C4-2B (cell line): ENCODE measurements around the gene CCL1.

Source experiments
- H3K27ac ChIP-seq: fragments of 450-650 bp; 2 replicates; pipeline ENCODE4 v1.5.1; 2017
- ZFX ChIP-seq: fragments of 450-650 bp; IDR thresholded peaks from 2 replicates; pipeline ENCODE4 v1.6.1; 2017
- TF ChIP-seq, protein P1 (sequence below): fragments of 450-650 bp; conservative IDR thresholded peaks from 2 replicates; pipeline ENCODE4 v1.5.1; 2017; ENCODE audit warnings: mild to moderate bottlenecking

Gene CCL1

DNA sequence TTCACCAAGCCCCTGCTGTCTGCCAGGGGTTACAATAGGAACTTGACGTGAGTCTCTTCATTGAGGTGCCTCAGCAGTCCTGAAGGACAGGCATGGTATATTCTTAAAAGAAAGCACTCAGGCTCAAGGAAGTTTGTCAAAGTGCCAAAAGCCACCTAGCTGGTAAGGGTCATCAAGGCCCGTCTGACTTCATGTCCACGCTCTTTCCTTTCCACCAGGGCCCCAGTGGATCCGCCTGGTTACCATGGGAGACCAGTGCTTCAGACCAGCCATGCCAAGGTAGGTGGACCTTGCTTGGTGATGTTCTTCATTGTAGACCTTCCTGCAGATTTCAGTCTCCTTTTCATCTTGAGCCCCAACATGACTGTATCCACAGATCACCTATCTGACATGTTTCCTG lies 27.6 kb upstream of the CCL1 start:
- TF ChIP-seq, protein P1, sequence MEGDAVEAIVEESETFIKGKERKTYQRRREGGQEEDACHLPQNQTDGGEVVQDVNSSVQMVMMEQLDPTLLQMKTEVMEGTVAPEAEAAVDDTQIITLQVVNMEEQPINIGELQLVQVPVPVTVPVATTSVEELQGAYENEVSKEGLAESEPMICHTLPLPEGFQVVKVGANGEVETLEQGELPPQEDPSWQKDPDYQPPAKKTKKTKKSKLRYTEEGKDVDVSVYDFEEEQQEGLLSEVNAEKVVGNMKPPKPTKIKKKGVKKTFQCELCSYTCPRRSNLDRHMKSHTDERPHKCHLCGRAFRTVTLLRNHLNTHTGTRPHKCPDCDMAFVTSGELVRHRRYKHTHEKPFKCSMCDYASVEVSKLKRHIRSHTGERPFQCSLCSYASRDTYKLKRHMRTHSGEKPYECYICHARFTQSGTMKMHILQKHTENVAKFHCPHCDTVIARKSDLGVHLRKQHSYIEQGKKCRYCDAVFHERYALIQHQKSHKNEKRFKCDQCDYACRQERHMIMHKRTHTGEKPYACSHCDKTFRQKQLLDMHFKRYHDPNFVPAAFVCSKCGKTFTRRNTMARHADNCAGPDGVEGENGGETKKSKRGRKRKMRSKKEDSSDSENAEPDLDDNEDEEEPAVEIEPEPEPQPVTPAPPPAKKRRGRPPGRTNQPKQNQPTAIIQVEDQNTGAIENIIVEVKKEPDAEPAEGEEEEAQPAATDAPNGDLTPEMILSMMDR: no peak
- TF ChIP-seq ZFX: no peak
- no peak overlapping the region for H3K27ac ChIP-seq

DNA sequence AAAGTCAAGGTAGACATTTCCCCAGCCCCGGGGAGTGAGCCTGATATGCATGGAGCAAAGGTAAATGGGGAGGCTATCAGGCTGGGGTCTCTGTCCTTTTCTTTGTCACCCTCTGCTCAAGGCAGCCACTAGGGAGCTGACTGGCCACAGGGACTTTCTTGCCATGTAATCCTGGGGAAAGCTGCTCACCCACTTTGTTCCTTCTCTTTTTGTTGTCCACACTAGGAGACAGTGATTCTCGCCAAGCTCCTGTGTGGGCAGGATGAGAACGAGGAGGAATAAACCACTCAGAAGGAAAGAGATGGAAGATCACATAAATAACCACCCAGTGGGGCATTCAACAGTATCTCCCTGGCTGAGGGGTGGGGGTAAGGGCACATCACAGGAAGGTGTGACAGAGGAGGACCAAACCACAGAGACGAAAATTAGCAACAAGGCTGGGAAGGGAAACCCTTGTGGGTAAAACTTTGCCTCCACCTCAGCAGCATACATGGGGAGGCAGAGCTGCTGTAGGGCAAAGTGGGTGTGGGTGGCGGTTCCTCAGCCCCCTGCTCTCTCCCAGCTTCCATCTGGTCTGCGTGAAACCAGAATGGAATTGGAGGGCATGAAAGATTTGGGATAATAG lies 26.2 kb upstream of the CCL1 start:
- TF ChIP-seq ZFX: no peak
- TF ChIP-seq, protein P1: no peak
- H3K27ac ChIP-seq: no peak overlapping the region

DNA sequence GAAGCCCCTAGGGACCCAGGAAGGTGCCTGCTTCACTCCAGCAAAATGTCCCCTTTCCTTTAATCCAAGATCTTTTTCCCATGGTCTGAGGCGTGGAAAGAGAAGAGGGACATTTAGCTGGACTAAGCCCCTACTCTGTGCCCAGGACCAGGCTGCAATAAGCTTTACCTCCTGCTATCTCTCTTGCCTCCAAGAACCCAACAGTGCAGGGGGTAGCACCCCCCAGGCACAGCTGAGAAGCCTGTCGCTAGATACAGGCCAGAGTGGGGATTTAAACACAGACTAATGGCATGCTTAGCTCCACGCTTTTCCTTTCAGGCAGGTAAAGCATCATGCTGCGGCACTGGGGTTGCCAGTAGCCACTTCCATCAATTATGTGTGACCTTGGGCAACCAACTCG lies 24.5 kb upstream of the CCL1 start:
- no peak overlapping the region for H3K27ac ChIP-seq

DNA sequence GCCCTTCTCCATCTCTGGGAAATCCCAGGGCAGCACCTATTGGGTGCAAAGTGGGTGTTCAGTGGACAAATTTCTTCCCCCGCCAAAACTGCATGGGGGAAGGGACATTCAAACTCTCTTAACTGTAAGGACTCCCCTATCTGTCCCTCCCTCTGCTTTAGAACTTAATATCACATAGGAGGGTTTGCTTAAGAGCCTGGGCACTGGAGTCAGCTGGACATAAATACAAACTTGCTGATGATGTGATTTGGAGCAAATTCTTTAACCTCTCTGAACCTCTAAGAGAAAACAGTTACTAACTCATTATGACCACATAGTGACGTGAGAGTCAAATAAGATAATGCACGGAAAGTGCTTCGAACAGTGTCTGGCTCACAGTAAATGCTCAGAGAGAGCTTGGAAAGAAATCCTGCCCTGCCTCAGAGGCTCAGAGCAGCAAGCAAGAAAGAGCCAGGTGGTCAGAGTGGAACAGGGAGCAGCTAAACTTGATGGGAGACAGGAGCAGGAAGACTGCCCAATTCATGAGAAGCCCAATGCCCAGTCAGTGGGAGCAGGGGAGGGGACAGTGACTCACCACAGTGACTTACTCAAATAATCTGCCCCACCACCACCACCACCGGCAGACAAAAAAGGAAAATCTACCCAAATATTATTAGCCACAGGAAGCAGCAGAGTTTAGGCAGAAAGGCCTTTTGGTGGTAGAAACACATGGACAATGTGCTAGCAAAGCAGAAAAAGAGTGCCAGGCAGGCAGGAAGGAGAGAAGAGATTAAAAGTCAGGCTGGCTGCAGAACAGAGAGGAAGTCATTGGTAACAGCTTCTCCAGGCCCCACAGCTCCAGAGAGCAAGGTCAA lies 23.9 kb upstream of the CCL1 start:
- no peak for TF ChIP-seq ZFX
- TF ChIP-seq, protein P1: no peak
- no peak overlapping the region for H3K27ac ChIP-seq

More for the DNA sequence above, 24.5 kb upstream of the CCL1 start:
- TF ChIP-seq, protein P1: no peak
- no peak for TF ChIP-seq ZFX

DNA sequence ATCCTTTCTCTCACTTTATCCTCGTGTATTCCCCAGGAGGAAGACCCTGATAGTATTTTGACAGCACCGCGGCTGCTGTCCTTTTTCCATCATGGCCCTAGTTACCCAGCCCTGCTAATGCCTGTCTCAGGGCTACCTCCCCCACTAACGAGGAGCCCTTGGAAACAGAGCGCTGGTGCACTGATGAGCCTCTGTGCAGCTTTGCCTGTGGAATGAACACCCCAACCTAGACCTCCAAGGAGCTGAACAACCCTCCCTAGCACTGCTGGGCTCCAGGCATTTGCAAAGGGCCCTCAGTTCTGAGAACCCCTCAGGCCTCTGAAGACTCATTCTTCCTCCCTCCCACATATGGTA lies 23.3 kb upstream of the CCL1 start:
- TF ChIP-seq, protein P1: no peak
- TF ChIP-seq ZFX: no peak
- H3K27ac ChIP-seq: no peak overlapping the region

DNA sequence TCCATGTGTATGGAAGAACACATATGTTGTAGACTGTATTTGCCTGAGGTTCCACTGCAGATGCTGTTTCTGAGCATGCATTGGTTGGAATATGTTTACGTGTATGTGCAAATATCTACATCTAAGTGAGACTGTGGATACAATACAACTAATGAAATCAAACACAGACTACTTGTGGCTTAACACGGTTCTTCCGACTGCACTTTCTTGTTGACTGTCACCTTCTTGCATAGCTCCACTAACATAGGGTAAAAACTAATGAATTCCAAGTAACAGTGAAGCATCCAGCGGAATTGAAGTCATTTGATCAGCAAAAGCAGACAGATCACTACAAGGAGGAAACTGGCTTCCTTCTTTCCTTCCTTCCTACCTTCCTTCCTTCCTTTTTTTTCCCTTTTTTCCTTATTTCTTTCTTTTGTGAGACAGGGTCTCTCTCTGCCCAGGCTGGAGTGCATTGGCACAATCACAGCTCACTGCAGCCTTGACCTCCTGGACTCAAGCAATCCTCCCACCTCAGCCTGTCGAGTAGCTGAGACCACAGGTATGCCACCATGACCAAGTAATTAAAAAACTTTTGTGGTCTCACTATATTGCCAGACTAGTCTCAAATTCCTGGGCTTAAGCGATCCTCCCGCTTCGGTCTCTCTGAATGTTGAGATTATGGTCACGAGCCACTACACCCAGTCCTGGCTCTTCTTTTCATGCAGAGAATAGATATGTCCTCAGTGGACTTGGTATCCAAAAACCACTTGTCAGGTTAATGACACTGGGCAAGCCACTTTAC lies 22.0 kb upstream of the CCL1 start:
- TF ChIP-seq, protein P1: no peak
- TF ChIP-seq ZFX: no peak
- no peak overlapping the region for H3K27ac ChIP-seq

DNA sequence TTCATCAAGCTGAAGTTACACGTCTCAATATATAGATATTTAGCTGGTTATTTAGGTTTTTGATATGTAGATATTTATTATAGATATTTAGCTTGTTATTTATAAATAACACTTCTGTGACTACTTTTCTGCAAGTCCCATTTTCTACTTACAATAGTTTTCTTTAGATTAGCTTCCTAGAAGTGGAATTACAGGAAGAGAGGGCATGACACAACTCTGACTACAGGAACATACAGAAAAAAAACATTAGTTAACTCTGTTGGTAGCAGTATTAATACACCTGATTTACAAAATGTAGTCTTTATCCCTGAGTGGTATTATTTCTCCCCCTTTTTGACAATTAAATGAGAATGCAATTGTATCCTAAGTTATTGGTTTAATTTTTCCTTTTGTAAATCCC lies 21.2 kb upstream of the CCL1 start:
- TF ChIP-seq ZFX: no peak
- TF ChIP-seq, protein P1: no peak
- H3K27ac ChIP-seq: no peak overlapping the region
